CD4-positive, alpha-beta T cell treated with Interleukin-17A for 4 hours (primary cell): ENCODE measurements around the gene CTLA4.

Experiments used
- DNase-seq: peaks from one replicate; pipeline ENCODE4 v3.0.0-alpha.2; 2020; ENCODE audit warnings: mixed read lengths

CTLA4 gene

GRCh38 chr2:203893401-203893800 lies 25.8 kb downstream of the CTLA4 start:
- no peak for DNase-seq

GRCh38 chr2:203893840-203894239 lies 26.3 kb downstream of the CTLA4 start:
- DNase-seq, result no peak

GRCh38 chr2:203894262-203894661 lies 26.7 kb downstream of the CTLA4 start:
- no peak for DNase-seq

DNA sequence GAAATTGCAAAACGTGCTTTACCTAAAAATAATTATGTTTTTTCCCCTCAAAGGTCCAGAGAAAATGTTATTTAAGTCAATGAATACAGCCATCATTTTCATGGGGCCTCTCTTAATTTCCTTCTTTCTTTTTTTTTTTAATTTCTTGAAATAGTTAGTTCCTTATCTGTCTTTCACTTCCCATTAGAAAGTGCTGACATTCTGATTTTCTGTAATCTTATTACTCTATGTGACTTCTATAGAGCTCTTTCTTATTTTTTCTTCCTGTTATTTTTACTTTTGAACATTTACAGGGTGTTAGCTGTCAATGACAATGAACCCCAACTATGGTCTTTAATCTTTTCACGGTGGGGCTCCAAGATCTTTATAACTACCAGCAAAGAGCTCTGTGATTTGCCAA lies 30.0 kb downstream of the CTLA4 start:
- no peak for DNase-seq

GRCh38 chr2:203898657-203899056 lies 31.1 kb downstream of the CTLA4 start:
- DNase-seq, result no peak

GRCh38 chr2:203900253-203900652 lies 32.7 kb downstream of the CTLA4 start:
- no peak for DNase-seq

DNA sequence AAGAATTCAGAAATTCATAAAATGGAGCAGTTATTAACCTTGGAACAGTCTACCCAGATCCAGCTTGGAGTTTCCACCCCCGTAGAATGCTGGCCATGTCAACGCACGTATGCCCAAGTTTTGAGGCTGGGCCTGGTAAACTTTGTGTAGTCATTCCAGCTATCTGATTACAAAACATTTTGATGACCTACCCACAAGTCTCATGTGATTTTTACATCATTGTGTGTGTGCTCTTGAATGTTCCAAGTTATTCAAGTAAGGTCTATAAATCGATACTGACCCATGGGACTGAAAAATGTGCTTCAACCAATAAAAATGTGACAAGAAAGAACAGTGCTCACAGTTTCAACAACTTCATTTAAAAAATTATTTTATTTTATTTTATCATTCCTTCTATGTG lies 36.5 kb downstream of the CTLA4 start:
- DNase-seq, result no peak

- DNase-seq, result no peak
These were observed 38.1 kb downstream of the CTLA4 start for GRCh38 chr2:203905656-203906055.

DNA sequence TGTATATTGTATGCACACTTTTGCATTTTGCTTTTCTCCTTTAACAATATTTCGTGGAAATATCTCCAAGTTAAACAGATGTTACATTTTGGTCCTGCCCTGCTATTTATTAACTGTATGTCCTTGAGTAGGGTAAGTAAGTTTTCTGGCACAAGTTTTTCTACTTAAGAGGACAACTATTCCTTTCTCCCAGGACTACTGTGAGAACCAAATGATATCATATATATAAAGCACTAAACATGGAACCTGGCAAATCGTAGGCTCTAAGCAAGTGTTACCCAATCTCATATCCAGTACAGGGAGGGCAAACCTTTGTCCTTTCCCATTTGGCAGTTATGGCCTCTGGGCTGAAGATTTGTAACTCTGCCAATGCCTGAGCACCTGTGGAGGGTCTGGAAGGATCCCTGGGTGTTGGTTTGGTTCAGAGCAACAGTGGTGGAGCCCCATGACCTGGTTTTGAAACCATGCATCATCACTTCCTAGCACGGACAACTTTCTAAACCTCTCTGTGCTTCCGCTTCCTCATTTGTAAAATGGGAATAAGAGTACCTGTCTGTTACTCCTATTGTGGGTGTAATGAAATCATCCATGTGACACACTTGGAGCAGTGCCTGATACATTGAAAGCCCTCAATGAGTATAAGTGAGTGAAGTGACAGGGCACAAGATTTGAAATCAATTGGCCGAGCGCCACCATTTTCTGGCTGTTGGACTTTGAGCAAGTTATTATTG lies 40.7 kb downstream of the CTLA4 start:
- DNase-seq, result no peak

- DNase-seq, result no peak
These were observed 41.2 kb downstream of the CTLA4 start for GRCh38 chr2:203908797-203909185.

DNA sequence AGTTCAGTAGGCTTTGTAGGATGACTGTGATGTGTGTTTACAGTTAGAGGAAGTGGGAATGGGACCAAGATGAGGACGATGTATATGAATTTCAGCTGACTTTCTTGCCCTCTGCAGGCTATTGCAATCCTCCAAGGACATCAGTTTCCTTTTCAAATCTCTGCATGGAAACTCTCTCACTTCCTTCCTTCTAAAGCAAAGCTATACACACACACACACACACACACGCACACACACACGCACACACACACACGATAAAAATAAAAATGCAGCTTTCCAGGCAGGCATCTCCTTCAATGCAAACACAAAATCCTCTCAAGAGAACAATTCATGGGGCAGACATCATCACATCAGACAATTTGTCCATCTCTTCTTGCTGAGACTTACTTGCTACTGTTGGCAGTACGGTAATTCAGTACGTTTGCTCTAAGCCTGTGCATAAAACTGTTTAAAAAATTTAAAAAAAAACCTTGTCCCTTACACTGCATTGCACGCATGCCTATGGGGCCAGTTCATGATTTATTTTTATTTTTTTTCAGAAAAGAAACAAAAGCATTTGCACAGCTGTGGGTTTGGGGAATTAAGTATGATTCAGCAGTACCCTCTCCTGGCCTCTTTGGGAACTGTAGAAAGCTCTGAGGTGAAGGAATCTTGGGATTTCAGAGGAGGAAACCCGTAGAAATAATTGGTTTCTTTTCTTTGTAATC lies 41.8 kb downstream of the CTLA4 start:
- DNase-seq, result peak; percentile 46

- no peak for DNase-seq
These were observed 42.4 kb downstream of the CTLA4 start for GRCh38 chr2:203909974-203910373.

GRCh38 chr2:203913947-203914346 lies 46.4 kb downstream of the CTLA4 start:
- DNase-seq, result no peak

DNA sequence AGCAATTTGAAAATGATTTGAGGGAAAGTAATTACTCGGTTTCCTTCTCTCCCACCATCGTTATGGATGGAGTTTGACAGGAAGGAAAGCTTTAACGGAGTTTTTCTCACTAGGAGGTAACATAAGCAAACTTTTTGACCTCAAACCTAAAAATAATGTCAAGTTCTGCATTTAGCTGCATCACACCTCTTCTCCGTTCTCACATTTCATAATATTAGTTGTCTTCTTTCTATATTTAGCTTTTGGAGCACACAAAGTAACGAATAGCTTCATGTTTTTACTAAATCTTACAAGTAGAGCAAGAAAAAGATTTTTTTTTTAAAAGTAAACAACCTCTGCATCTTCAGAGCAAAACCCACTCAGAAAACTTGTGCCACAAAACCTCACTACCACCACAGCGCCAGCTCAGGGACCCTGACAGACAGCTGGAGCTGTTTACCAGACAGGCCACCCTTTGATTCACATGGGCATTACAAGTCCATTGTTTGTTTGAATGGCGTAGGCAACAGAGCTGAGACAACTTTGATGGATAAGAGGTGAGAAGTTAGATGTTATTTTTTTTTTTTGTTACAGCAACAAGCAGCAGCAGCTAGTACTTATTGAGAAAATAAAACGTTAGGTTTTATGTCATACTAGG lies 47.1 kb downstream of the CTLA4 start:
- no peak for DNase-seq

- no peak for DNase-seq
These were observed 47.7 kb downstream of the CTLA4 start for GRCh38 chr2:203915256-203915655.

DNA sequence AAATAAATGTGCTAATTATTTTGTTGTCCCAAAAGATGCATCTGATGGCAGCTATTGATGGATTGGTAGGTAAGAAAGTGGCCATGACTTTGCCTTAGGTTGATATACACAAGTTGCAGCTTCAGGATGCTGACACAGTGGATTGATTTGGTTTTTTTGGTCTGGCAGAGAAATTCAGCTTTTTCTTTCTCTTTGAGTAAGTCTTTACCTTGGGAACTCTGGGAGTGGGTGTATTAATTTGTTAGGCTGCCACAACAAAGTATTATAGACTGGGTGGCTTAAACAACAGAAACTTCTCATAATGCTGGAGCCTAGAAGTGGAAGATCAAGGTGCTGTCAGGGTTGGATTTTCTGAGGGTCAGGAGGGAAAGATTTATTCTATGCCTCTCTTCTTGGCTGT lies 49.2 kb downstream of the CTLA4 start:
- no peak for DNase-seq

GRCh38 chr2:203918264-203918663 lies 50.7 kb downstream of the CTLA4 start:
- no peak for DNase-seq

GRCh38 chr2:203918839-203919238 lies 51.3 kb downstream of the CTLA4 start:
- no peak for DNase-seq
